K562 (cell line): ENCODE measurements around the gene NT5C2.

Experiments used
- GABPA ChIP-seq: fragments of 200-800 bp; sonication (Bioruptor generic); conservative IDR thresholded peaks from 2 replicates; pipeline ENCODE4 v1.6.1; 2016; ENCODE audit warnings: low read depth, missing genetic modification characterization, missing compliant biosample characterization
- GATAD2A ChIP-seq: fragments of 450-650 bp; IDR thresholded peaks from 2 replicates; pipeline ENCODE4 v1.6.1; 2017
- TOE1 ChIP-seq, 2 experiments: fragments of 450-650 bp in 1 of 2; sonication (generic) in 1 of 2; formaldehyde crosslinking in 1 of 2; IDR thresholded peaks; 2 replicates each; pipeline versions ENCODE4 v1.7.1 to v1.8.0; 2016 to 2022; ENCODE audit warnings: borderline replicate concordance in 2 of 2, mild to moderate bottlenecking in 2 of 2, antibody characterized with exemption in 1 of 2, inconsistent platforms in 1 of 2, low read depth in 1 of 2, missing genetic modification reagents in 1 of 2, moderate library complexity in 1 of 2
- USF1 ChIP-seq: sonication (generic); formaldehyde crosslinking; IDR thresholded peaks from 2 replicates; pipeline ENCODE4 v1.9.0; 2022; ENCODE audit warnings: mild to moderate bottlenecking, missing genetic modification reagents
- ZNF121 ChIP-seq: sonication (generic); formaldehyde crosslinking; conservative IDR thresholded peaks from 2 replicates; pipeline ENCODE4 v1.8.0; 2022; ENCODE audit warnings: missing genetic modification reagents
- TF ChIP-seq, protein P1 (sequence below): sonication (generic); formaldehyde crosslinking; IDR thresholded peaks from 2 replicates; pipeline ENCODE4 v1.8.0; 2023; ENCODE audit warnings: missing genetic modification reagents, mild to moderate bottlenecking, borderline replicate concordance

DNA sequence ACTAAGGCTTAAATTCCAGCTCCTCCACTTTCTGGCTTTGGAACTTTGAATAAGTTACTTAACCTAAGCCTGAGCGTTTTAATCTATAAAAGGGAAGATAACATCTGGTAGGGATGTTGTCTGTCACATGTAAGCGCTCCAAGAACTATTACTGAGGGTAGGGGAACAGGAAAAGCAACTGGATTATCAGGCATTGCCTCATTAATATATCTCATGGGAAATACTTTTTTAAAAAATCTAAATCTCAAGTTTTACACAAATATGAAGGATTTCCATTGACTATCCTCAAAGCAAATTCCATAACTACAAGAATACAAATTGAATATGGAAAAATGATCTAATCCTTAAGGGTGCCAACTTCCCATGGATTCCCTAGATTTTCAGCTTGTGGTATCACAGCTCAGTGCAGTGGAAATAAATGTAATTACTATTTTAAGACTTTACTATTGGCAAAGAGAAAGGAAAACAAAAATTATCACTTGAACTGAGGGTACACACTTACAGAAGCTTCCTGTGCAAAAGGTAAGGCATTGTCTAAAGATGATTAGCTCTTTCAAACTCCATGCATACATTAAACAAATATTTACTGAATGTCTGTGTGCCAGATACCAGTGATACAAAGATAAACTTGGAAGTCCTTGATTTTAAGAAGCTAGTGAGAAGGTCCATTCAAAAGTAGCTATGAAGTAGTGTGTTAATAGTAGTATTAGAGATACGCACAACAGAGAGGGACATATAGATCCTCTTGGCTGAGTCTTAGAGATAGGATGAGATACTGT, 38.4 kb downstream of the NT5C2 start:
- no peak for TF ChIP-seq GATAD2A
- no peak for TF ChIP-seq ZNF121 (CRISPR knock-in tag)
- TF ChIP-seq USF1, result no peak
- TF ChIP-seq GABPA (tag), result no peak
- TF ChIP-seq, protein P1, sequence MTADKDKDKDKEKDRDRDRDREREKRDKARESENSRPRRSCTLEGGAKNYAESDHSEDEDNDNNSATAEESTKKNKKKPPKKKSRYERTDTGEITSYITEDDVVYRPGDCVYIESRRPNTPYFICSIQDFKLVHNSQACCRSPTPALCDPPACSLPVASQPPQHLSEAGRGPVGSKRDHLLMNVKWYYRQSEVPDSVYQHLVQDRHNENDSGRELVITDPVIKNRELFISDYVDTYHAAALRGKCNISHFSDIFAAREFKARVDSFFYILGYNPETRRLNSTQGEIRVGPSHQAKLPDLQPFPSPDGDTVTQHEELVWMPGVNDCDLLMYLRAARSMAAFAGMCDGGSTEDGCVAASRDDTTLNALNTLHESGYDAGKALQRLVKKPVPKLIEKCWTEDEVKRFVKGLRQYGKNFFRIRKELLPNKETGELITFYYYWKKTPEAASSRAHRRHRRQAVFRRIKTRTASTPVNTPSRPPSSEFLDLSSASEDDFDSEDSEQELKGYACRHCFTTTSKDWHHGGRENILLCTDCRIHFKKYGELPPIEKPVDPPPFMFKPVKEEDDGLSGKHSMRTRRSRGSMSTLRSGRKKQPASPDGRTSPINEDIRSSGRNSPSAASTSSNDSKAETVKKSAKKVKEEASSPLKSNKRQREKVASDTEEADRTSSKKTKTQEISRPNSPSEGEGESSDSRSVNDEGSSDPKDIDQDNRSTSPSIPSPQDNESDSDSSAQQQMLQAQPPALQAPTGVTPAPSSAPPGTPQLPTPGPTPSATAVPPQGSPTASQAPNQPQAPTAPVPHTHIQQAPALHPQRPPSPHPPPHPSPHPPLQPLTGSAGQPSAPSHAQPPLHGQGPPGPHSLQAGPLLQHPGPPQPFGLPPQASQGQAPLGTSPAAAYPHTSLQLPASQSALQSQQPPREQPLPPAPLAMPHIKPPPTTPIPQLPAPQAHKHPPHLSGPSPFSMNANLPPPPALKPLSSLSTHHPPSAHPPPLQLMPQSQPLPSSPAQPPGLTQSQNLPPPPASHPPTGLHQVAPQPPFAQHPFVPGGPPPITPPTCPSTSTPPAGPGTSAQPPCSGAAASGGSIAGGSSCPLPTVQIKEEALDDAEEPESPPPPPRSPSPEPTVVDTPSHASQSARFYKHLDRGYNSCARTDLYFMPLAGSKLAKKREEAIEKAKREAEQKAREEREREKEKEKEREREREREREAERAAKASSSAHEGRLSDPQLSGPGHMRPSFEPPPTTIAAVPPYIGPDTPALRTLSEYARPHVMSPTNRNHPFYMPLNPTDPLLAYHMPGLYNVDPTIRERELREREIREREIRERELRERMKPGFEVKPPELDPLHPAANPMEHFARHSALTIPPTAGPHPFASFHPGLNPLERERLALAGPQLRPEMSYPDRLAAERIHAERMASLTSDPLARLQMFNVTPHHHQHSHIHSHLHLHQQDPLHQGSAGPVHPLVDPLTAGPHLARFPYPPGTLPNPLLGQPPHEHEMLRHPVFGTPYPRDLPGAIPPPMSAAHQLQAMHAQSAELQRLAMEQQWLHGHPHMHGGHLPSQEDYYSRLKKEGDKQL (CRISPR knock-in tag), result no peak
- TF ChIP-seq TOE1 (IDR thresholded peaks at IDR 0.05; ENCODE audit: borderline replicate concordance), result no peak
- no peak for TF ChIP-seq TOE1 (CRISPR knock-in tag; IDR thresholded peaks at IDR 0.05; ENCODE audit: borderline replicate concordance, low read depth)
